ENCODE data around the gene GRWD1. TPM values are rescaled to one million over a fixed set of nuclear protein-coding genes. Genes with fewer than 3 reads are reported as not detected.
"Not testable (repeated sequence)": the region's sequence is repeated elsewhere in the genome, so short reads cannot be mapped to it uniquely, and the experiment has no call there.

The GRWD1 gene
- total and polyA plus RNA-seq, 2 of the 13 experiments (the other 11 are each of a cell fraction or from before 2014, with no cell fraction given): 10.8 to 46.6 TPM

DNA sequence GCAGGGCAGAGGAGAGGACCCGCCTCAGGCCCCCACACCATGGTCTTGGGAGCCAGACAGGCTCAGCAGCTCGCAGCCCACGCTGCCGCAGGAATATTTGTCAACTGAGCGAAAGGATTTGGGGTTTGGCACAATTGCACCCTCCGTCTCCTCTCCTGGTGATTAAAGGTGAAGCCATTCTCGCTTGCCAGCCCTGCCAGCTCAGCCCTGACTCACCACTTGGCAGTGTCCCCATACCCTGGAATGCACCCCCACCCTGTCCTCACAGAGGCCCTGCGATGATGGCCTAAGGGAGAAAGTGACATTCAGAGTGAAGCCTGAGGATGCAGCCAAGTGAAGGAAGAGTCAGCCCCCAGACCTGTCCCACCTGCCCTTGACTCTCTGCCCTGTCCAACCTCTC is 42.2 kb downstream of the GRWD1 start (continued):
- TF ChIP-seq, protein P1, sequence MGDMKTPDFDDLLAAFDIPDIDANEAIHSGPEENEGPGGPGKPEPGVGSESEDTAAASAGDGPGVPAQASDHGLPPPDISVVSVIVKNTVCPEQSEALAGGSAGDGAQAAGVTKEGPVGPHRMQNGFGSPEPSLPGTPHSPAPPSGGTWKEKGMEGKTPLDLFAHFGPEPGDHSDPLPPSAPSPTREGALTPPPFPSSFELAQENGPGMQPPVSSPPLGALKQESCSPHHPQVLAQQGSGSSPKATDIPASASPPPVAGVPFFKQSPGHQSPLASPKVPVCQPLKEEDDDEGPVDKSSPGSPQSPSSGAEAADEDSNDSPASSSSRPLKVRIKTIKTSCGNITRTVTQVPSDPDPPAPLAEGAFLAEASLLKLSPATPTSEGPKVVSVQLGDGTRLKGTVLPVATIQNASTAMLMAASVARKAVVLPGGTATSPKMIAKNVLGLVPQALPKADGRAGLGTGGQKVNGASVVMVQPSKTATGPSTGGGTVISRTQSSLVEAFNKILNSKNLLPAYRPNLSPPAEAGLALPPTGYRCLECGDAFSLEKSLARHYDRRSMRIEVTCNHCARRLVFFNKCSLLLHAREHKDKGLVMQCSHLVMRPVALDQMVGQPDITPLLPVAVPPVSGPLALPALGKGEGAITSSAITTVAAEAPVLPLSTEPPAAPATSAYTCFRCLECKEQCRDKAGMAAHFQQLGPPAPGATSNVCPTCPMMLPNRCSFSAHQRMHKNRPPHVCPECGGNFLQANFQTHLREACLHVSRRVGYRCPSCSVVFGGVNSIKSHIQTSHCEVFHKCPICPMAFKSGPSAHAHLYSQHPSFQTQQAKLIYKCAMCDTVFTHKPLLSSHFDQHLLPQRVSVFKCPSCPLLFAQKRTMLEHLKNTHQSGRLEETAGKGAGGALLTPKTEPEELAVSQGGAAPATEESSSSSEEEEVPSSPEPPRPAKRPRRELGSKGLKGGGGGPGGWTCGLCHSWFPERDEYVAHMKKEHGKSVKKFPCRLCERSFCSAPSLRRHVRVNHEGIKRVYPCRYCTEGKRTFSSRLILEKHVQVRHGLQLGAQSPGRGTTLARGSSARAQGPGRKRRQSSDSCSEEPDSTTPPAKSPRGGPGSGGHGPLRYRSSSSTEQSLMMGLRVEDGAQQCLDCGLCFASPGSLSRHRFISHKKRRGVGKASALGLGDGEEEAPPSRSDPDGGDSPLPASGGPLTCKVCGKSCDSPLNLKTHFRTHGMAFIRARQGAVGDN (CRISPR knock-in tag; IDR thresholded peaks at IDR 0.05): peak; percentile 40; the same call in 1 of the 2 replicates
- peak; percentile 56 for TF ChIP-seq TEAD3 (CRISPR knock-in tag; optimal IDR thresholded peaks at IDR 0.05; ENCODE audit: borderline replicate concordance)
- TF ChIP-seq FOSL2 (CRISPR knock-in tag; IDR thresholded peaks at IDR 0.05): peak; percentile 70
- TF ChIP-seq TBX2 (CRISPR knock-in tag; IDR thresholded peaks at IDR 0.05; ENCODE audit: borderline replicate concordance): 0 out of 2 replicates have a peak, but pooled peaks have one; percentile 22

DNA sequence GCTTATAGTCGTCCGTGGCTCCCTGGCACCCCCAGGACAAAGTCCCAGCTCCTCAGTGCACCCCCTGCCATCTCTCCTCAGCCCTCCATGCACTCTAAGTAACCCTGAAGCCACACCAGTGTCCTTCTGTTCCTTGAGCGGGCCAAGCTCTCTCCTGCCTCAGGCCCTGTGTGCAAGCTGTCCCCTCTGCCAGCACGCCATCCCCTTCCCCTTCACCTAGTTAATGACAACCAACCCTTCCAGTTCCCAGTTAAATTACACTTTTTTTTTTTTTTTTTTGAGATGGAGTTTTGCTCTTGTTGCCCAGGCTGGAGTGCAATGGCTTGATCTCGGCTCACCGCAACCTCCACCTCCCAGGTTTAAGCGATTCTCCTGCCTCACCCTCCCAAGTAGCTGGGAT is 42.7 kb downstream of the GRWD1 start:
- H3K36me3 ChIP-seq (replicated peaks in 1 of 2; ENCODE audit: control insufficient read depth in 1 of 2, insufficient read depth in 2 of 2, low read length in 2 of 2); BruUV-seq (replicated peaks); ATAC-seq; intact Hi-C loops (cut with micrococcal nuclease; ENCODE audit: unreplicated experiment); in situ Hi-C loops (cut with HindIII; ENCODE audit: extremely low pct_ligation_motif_present, low pct_unique_long_range_greater_than_20kb); H3K27ac ChIP-seq (ENCODE audit: extremely low read length, insufficient read depth, low read length); DNase-seq (ENCODE audit: low spot score); H3K79me2 ChIP-seq (ENCODE audit: insufficient read depth, low read length); H2AFZ ChIP-seq (ENCODE audit: low read length); H4K20me1 ChIP-seq (ENCODE audit: insufficient read depth, low read length); H3K9me3 ChIP-seq (ENCODE audit: low read length); FAIRE-seq; H3K27me3 ChIP-seq (ENCODE audit: control insufficient read depth in 1 of 2, insufficient read depth in 2 of 2, low read length in 2 of 2); H3K4me3 ChIP-seq (replicated peaks in 1 of 3; ENCODE audit: insufficient read depth in 1 of 3, low read depth in 2 of 3, low read length in 3 of 3); H3K9ac ChIP-seq (ENCODE audit: insufficient read depth, low read depth, low read length): not testable (repeated sequence)
- ChIA-PET POLR2A (interaction anchor here (1.2 to 2.1 kb wide), 4 partner anchors 9 to 131 kb away, joined by 4 to 11 read pairs (median 8); partner anchors contain the start of genes RPL18 and SPHK2), CTCF (ENCODE audit: low intra/inter-chr PET ratio, low total read pairs) (interaction anchor here (1.5 kb wide), 1 partner anchor 96 kb away, joined by 6 read pairs; no protein-coding TSS in a partner anchor)
- Histone ChIP-seq H3K4me1 (ENCODE audit: insufficient read depth, low read length) (peaks cover 44% of the 10 kb centered on the region), H3K4me2 (ENCODE audit: low read depth, low read length) (0 out of 2 replicates have a peak overlapping the region, but pooled peaks have one; percentile 67)
- 76% methylated on average over 7 of the region's 7 CpGs for WGBS (ENCODE audit: low lambda C conversion rate)

Data from HepG2 (cell line).